Neural progenitor cell (in vitro differentiated cells): ENCODE results near the gene LYRM4. TPM values are rescaled to one million over a fixed set of nuclear protein-coding genes. Genes with fewer than 3 reads are reported as not detected.
"Not testable (repeated sequence)": the region's sequence is repeated elsewhere in the genome, so short reads cannot be mapped to it uniquely, and the experiment has no call there.

Experiments
- DNase-seq: peaks from one replicate; pipeline ENCODE4 v3.0.0-alpha.2; 2016; ENCODE audit warnings: low spot score
- H2AFZ ChIP-seq: fragments of 200-600 bp; sonication (generic); replicated peaks from 2 replicates; pipeline ENCODE4 v1.6.1; 2016; ENCODE audit warnings: antibody characterized with exemption
- H3F3A ChIP-seq: fragments of 200-600 bp; sonication (generic); 2 replicates; pipeline ENCODE4 v1.6.1; 2016; ENCODE audit warnings: antibody characterized with exemption, low read depth
- H3K27ac ChIP-seq: fragments of 200-600 bp; sonication (generic); 2 replicates; pipeline ENCODE4 v1.5.1; 2016; ENCODE audit warnings: mild to moderate bottlenecking
- H3K27me3 ChIP-seq: fragments of 200-600 bp; sonication (generic); 2 replicates; pipeline ENCODE4 v1.6.1; 2016; ENCODE audit warnings: mild to moderate bottlenecking, moderate library complexity
- H3K36me3 ChIP-seq: fragments of 200-600 bp; sonication (generic); 2 replicates; pipeline ENCODE4 v1.5.1; 2016
- H3K4me1 ChIP-seq: fragments of 200-600 bp; sonication (generic); 2 replicates; pipeline ENCODE4 v1.6.1; 2016; ENCODE audit warnings: mixed run types
- H3K4me2 ChIP-seq: fragments of 200-600 bp; sonication (generic); 2 replicates; pipeline ENCODE4 v1.6.1; 2016
- H3K4me3 ChIP-seq: fragments of 200-600 bp; sonication (generic); 2 replicates; pipeline ENCODE4 v1.5.1; 2016
- H3K79me2 ChIP-seq: fragments of 200-600 bp; sonication (generic); 2 replicates; pipeline ENCODE4 v1.6.1; 2016; ENCODE audit warnings: low read depth
- H3K9ac ChIP-seq: fragments of 200-600 bp; sonication (generic); 2 replicates; pipeline ENCODE4 v1.6.1; 2016
- H3K9me3 ChIP-seq: fragments of 200-600 bp; sonication (generic); 2 replicates; pipeline ENCODE4 v1.5.1; 2016; ENCODE audit warnings: low read depth
- H4K20me1 ChIP-seq: fragments of 200-600 bp; sonication (generic); 2 replicates; pipeline ENCODE4 v1.6.1; 2016; ENCODE audit warnings: low read depth
- H3K27ac Mint-ChIP-seq: 3 replicates; pipeline ENCODE4 v1.8.0; 2021; ENCODE audit warnings: mixed read lengths
- H3K27me3 Mint-ChIP-seq: 2 replicates; pipeline ENCODE4 v1.8.0; 2022; ENCODE audit warnings: low read depth, mild to moderate bottlenecking, inconsistent platforms, moderate library complexity, mixed read lengths; ENCODE audit not compliant: insufficient read depth
- H3K36me3 Mint-ChIP-seq: 3 replicates; pipeline ENCODE4 v1.8.0; 2021; ENCODE audit warnings: mixed read lengths
- H3K4me1 Mint-ChIP-seq: 3 replicates; pipeline ENCODE4 v1.8.0; 2021; ENCODE audit warnings: mixed read lengths
- H3K4me3 Mint-ChIP-seq: 3 replicates; pipeline ENCODE4 v1.8.0; 2021; ENCODE audit warnings: mild to moderate bottlenecking, moderate library complexity, mixed read lengths
- H3K9me3 Mint-ChIP-seq: 3 replicates; pipeline ENCODE4 v1.8.0; 2020; ENCODE audit warnings: mixed read lengths
- EZH2 ChIP-seq: fragments of 200-600 bp; sonication (generic); IDR thresholded peaks from 2 replicates; pipeline ENCODE4 v1.6.1; 2017; ENCODE audit warnings: antibody characterized with exemption, mild to moderate bottlenecking, moderate library complexity
- EZH2phosphoT487 ChIP-seq: fragments of 200-600 bp; sonication (generic); IDR thresholded peaks from 2 replicates; pipeline ENCODE4 v1.6.1; 2017; ENCODE audit warnings: antibody characterized with exemption
- total RNA-seq: library from RNA; depleted of rRNA; stranded (reverse); fragments of >200 nt; gene quantifications from 2 replicates; pipeline ENCODE4 v1.2.3, GENCODE V29; 2015; ENCODE audit warnings: low replicate concordance
- TF ChIP-seq, protein P1 (sequence below): fragments of 200-600 bp; sonication (generic); IDR thresholded peaks from 2 replicates; pipeline ENCODE4 v1.5.1; 2017; ENCODE audit warnings: antibody characterized with exemption, mild to moderate bottlenecking

LYRM4 gene
- total RNA-seq, 1 donor from 2014 or later: 23.9 TPM

DNA sequence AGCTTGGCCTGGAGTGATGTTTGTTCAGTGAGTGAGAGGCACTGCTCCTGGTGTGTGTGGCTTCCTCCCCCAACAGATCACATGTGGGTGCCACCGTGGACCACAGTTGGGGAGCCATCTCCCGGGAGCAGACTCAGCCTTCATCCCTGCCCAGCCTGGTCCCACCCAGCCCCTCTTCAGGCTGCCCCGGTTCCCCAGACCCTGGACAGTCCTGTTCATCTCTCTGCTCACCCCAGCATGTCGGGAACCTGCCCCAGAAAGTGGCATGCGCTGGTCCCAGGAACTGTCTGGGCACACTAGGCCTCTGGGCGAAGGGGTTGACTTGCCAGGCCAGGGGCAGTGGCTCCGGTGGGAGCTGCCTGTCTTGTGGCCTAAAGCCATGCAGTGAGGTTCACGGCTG is 197.1 kb downstream of the LYRM4 start:
- peaks cover 2% of the 10 kb centered on the region for H3K27me3 Mint-ChIP-seq
- no peaks in the 10 kb centered on the region for H3K4me1 ChIP-seq
- no peaks in the 10 kb centered on the region for H3K9me3 Mint-ChIP-seq
- no peak overlapping the region for H3K27ac ChIP-seq
- H3K4me2 ChIP-seq: no peak overlapping the region
- H3K27ac Mint-ChIP-seq: no peak overlapping the region
- no peak overlapping the region for H3K9ac ChIP-seq
- no peaks in the 10 kb centered on the region for H3F3A ChIP-seq
- TF ChIP-seq, protein P1, sequence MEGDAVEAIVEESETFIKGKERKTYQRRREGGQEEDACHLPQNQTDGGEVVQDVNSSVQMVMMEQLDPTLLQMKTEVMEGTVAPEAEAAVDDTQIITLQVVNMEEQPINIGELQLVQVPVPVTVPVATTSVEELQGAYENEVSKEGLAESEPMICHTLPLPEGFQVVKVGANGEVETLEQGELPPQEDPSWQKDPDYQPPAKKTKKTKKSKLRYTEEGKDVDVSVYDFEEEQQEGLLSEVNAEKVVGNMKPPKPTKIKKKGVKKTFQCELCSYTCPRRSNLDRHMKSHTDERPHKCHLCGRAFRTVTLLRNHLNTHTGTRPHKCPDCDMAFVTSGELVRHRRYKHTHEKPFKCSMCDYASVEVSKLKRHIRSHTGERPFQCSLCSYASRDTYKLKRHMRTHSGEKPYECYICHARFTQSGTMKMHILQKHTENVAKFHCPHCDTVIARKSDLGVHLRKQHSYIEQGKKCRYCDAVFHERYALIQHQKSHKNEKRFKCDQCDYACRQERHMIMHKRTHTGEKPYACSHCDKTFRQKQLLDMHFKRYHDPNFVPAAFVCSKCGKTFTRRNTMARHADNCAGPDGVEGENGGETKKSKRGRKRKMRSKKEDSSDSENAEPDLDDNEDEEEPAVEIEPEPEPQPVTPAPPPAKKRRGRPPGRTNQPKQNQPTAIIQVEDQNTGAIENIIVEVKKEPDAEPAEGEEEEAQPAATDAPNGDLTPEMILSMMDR: no peak
- TF ChIP-seq EZH2phosphoT487: no peak
- TF ChIP-seq EZH2: no peak
- no peak overlapping the region for H3K4me3 ChIP-seq
- no peak for DNase-seq
- H2AFZ ChIP-seq: no peak overlapping the region
- H3K27me3 ChIP-seq: no peaks in the 10 kb centered on the region
- H3K36me3 ChIP-seq: no peaks in the 10 kb centered on the region
- no peaks in the 10 kb centered on the region for H3K4me1 Mint-ChIP-seq
- H4K20me1 ChIP-seq: no peaks in the 10 kb centered on the region
- H3K36me3 Mint-ChIP-seq: no peaks in the 10 kb centered on the region
- H3K79me2 ChIP-seq: no peaks in the 10 kb centered on the region
- no peaks in the 10 kb centered on the region for H3K9me3 ChIP-seq
- H3K4me3 Mint-ChIP-seq: no peak overlapping the region

DNA sequence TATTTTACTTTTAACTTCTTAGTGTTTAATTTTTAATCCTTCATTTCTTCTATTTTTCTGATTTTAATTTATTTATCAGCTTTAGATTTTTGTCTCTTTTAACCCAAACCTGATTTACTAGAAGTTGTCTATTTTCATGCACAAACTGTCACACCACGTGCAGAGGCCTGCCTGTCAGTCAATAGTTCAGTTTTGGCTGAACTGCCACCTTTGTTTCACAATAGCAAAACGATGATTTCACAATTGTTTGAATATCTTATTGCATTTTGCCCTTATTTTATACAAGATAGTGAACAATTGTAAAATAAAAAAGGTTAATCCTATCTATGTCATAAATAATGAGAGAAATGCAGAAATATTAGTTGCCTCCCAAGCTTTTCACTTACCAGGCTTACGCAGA is 199.6 kb downstream of the LYRM4 start:
- Histone ChIP-seq H3K9ac (no peak overlapping the region), H3K4me1 (no peaks in the 10 kb centered on the region), H3K4me2 (no peak overlapping the region), H2AFZ (no peak overlapping the region), H3F3A (no peaks in the 10 kb centered on the region), H3K4me3 (no peak overlapping the region), H3K9me3 (no peaks in the 10 kb centered on the region), H3K79me2 (no peaks in the 10 kb centered on the region), H4K20me1 (no peaks in the 10 kb centered on the region), H3K27me3 (no peaks in the 10 kb centered on the region), H3K27ac (no peak overlapping the region), H3K36me3 (no peaks in the 10 kb centered on the region)
- no peaks in the 10 kb centered on the region for H3K4me1 Mint-ChIP-seq
- no peak overlapping the region for H3K4me3 Mint-ChIP-seq
- no peak for DNase-seq
- H3K9me3 Mint-ChIP-seq: no peaks in the 10 kb centered on the region
- no peak overlapping the region for H3K27ac Mint-ChIP-seq
- H3K27me3 Mint-ChIP-seq: peaks cover 4% of the 10 kb centered on the region
- H3K36me3 Mint-ChIP-seq: no peaks in the 10 kb centered on the region
- TF ChIP-seq EZH2 (no peak), EZH2phosphoT487 (no peak)
- TF ChIP-seq, protein P1: no peak

DNA sequence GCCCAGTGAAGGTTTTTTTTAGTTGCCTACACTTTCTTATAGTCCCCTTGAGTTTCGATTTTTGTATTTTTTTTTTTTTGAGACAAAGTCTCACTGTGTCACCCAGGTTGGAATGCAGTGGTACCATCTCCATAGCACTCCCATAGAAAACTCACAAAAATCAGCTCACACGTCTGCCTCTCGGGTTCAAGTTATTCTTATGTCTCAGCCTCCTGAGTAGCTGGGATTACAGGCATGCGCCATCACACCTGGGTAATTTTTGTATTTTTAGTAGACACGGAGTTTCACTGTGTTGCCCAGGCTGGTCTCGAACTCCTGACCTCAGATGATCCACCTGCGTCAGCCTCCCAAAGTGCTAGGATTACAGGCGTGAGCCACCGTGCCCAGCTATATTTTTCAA is 200.3 kb downstream of the LYRM4 start:
- H4K20me1 ChIP-seq, H3K27ac Mint-ChIP-seq, H3K27me3 ChIP-seq, H3K4me1 Mint-ChIP-seq, H2AFZ ChIP-seq, H3K79me2 ChIP-seq, H3K9me3 ChIP-seq, H3K4me3 ChIP-seq, H3K36me3 Mint-ChIP-seq, H3K4me1 ChIP-seq, H3K4me3 Mint-ChIP-seq, H3K27me3 Mint-ChIP-seq, H3K4me2 ChIP-seq, H3F3A ChIP-seq, H3K27ac ChIP-seq, H3K9ac ChIP-seq, H3K9me3 Mint-ChIP-seq, DNase-seq, H3K36me3 ChIP-seq: not testable (repeated sequence)

DNA sequence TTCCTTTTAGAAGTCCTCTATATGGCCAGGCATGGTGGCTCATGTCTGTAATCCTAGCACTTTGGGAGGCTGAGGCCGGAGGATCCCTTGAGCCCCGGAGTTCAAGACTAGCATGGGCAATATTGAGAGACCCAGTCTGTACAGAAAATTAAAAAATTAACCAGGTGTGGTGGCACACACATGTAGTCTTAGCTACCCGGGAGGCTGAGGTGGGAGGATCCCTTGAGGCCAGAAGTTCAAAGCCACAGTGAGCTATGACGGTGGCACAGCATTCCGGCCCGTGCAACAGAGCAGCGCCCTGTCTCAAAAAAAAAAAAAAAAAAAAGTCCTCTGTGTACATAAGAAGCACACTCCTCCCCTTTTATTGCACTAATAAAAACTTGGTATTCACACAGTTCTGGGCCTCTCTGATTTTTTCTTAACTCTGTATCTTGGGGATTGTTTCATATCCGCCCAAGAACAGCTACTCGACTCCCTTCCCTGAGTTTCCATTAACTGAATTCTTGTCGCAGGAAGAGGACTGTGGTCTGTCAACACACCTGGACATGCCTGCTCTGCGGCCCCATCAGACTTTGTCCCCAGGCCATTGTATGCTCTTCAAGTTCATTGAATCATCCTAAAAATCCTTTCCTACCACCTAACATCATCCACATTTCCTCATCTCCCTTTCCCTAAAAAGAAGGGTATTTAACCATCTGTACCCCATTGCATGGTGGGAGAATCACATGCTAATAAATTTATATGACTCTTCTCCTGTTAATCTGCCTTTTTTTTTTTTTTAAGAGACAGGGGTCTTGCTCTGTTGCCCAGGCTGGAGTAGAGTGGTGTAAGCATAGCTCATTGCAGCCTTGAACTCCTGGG is 201.5 kb downstream of the LYRM4 start:
- Histone ChIP-seq H3K4me1 (no peaks in the 10 kb centered on the region), H3K27ac (no peak overlapping the region), H3F3A (no peaks in the 10 kb centered on the region), H2AFZ (no peak overlapping the region), H3K79me2 (no peaks in the 10 kb centered on the region), H3K4me2 (no peak overlapping the region), H3K4me3 (no peak overlapping the region), H3K9me3 (no peaks in the 10 kb centered on the region), H3K9ac (no peak overlapping the region), H3K36me3 (no peaks in the 10 kb centered on the region), H3K27me3 (no peaks in the 10 kb centered on the region), H4K20me1 (no peaks in the 10 kb centered on the region)
- Mint-ChIP-seq H3K9me3 (no peaks in the 10 kb centered on the region), H3K4me3 (no peak overlapping the region), H3K27me3 (peaks cover 4% of the 10 kb centered on the region), H3K4me1 (no peaks in the 10 kb centered on the region), H3K27ac (no peak overlapping the region), H3K36me3 (no peaks in the 10 kb centered on the region)
- no peak for TF ChIP-seq EZH2
- TF ChIP-seq, protein P1: no peak
- DNase-seq: no peak
